ENCODE measurements around the gene HSPA12A. TPM values are rescaled to one million over a fixed set of nuclear protein-coding genes. Genes with fewer than 3 reads are reported as not detected.
A peak's percentile ranks its signal among the peaks of the same experiment; 100 is the strongest.

HSPA12A gene
- total and polyA plus RNA-seq, 4 donors: 2.0 to 9.8 (median 5.0) TPM

GRCh38 chr10:116694243-116694926, 48.0 kb downstream of the HSPA12A start:
- peak; percentile 35 to 66 (median 65) for DNase-seq
- Histone ChIP-seq H3K9ac (ENCODE audit: insufficient read depth in 1 of 2, low read length in 2 of 2) (no peak overlapping the region), H3K36me3 (ENCODE audit: control insufficient read depth in 4 of 4, insufficient read depth in 4 of 4, low read length in 4 of 4) (no peaks in the 10 kb centered on the region), H3K9me3 (ENCODE audit: control insufficient read depth in 4 of 4, insufficient read depth in 3 of 4, low read length in 3 of 4) (no peaks in the 10 kb centered on the region), H3K27me3 (ENCODE audit: control insufficient read depth in 3 of 3, insufficient read depth in 3 of 3, low read length in 2 of 3) (no peaks in the 10 kb centered on the region), H3K27ac (ENCODE audit: low read depth in 1 of 2, low read length in 1 of 2) (no peak overlapping the region), H3K4me3 (no peak overlapping the region), H3K4me1 (ENCODE audit: control insufficient read depth in 5 of 5, insufficient read depth in 5 of 5, low read length in 5 of 5) (peaks cover 0 to 17% (median 2%) of the 10 kb centered on the region in 5 donors)
- ATAC-seq (ENCODE audit: insufficient read depth, low FRiP score): peak; percentile 67
- 51% methylated on average over 14 of the region's 14 CpGs for WGBS, 2 donors
- no peak for TF ChIP-seq CTCF (IDR thresholded peaks at IDR 0.05; ENCODE audit: control extremely low read depth, extremely low read depth)

GRCh38 chr10:116692225-116692624, 50.1 kb downstream of the HSPA12A start:
- no peak overlapping the region for H3K4me3 ChIP-seq
- DNase-seq (peak in 1 of 3 donors; percentile 1), ATAC-seq (ENCODE audit: insufficient read depth, low FRiP score) (no peak)
- peaks cover 1 to 30% (median 12%) of the 10 kb centered on the region in 5 donors for H3K4me1 ChIP-seq (ENCODE audit: control insufficient read depth in 5 of 5, insufficient read depth in 5 of 5, low read length in 5 of 5)
- H3K9ac ChIP-seq (ENCODE audit: insufficient read depth in 1 of 2, low read length in 2 of 2): no peak overlapping the region
- no peaks in the 10 kb centered on the region for H3K36me3 ChIP-seq (ENCODE audit: control insufficient read depth in 4 of 4, insufficient read depth in 4 of 4, low read length in 4 of 4)
- no peaks in the 10 kb centered on the region for H3K9me3 ChIP-seq (ENCODE audit: control insufficient read depth in 4 of 4, insufficient read depth in 3 of 4, low read length in 3 of 4)
- no peak overlapping the region for H3K27ac ChIP-seq (ENCODE audit: low read depth in 1 of 2, low read length in 1 of 2)
- H3K27me3 ChIP-seq (ENCODE audit: control insufficient read depth in 3 of 3, insufficient read depth in 3 of 3, low read length in 2 of 3): no peaks in the 10 kb centered on the region
- 89 to 91% methylated on average over 8 of the region's 8 CpGs for WGBS, 2 donors
- TF ChIP-seq CTCF (IDR thresholded peaks at IDR 0.05; ENCODE audit: control extremely low read depth, extremely low read depth): no peak

GRCh38 chr10:116691635-116692034, 50.7 kb downstream of the HSPA12A start:
- no peak for TF ChIP-seq CTCF (IDR thresholded peaks at IDR 0.05; ENCODE audit: control extremely low read depth, extremely low read depth)
- Histone ChIP-seq H3K27ac (ENCODE audit: low read depth in 1 of 2, low read length in 1 of 2) (no peak overlapping the region), H3K9me3 (ENCODE audit: control insufficient read depth in 4 of 4, insufficient read depth in 3 of 4, low read length in 3 of 4) (no peaks in the 10 kb centered on the region), H3K27me3 (ENCODE audit: control insufficient read depth in 3 of 3, insufficient read depth in 3 of 3, low read length in 2 of 3) (no peaks in the 10 kb centered on the region), H3K9ac (ENCODE audit: insufficient read depth in 1 of 2, low read length in 2 of 2) (no peak overlapping the region), H3K4me3 (no peak overlapping the region), H3K36me3 (ENCODE audit: control insufficient read depth in 4 of 4, insufficient read depth in 4 of 4, low read length in 4 of 4) (no peaks in the 10 kb centered on the region), H3K4me1 (ENCODE audit: control insufficient read depth in 5 of 5, insufficient read depth in 5 of 5, low read length in 5 of 5) (peaks cover 1 to 30% (median 14%) of the 10 kb centered on the region in 5 donors)
- WGBS, 2 donors: 56 to 58% methylated on average over 6 of the region's 6 CpGs
- ATAC-seq (ENCODE audit: insufficient read depth, low FRiP score) (no peak), DNase-seq (peak; percentile 40 to 84 (median 48))
